GM12892 (cell line): ENCODE data around the gene MAP2K1.

Experiments
- POLR2A ChIP-seq: IDR thresholded peaks from 2 replicates; pipeline ENCODE4 v1.6.1; 2011; ENCODE audit warnings: low read depth, low read length, control low read depth
- POLR2AphosphoS5 ChIP-seq: IDR thresholded peaks from 2 replicates; pipeline ENCODE4 v1.6.1; 2011; ENCODE audit warnings: low read depth, low read length, control low read depth
- TAF1 ChIP-seq: IDR thresholded peaks from 2 replicates; pipeline ENCODE4 v1.6.1; 2011; ENCODE audit warnings: low read depth, mild to moderate bottlenecking, control low read depth, low read length, borderline replicate concordance

DNA sequence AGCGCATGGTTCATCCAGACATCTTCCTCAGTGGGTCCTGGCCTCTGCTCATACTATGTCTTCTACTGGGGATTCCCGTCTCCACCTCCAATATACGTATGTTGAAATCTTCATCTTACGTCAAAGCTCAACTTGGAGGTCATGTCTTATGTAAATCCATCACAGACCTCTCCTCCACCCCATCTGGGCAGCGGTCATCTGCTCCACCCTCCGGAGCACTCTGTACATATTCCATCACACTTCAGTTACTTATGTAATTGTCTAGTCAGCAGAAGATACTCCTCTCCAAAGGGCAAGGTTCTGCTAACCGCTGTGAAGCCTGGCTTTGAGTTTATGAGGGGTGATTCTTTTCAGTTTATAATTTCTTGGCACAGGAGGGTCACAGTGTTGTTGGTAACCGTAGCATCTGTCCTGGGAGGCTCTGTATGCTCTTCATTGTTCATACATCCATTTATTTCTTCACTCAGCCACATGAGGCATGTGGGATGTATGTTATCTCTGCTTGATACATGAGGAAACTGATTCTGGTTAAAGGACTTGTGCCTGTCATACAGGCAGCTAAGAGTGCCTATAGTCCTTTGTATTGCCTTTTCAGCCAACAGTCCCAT, 22.1 kb downstream of the MAP2K1 start:
- TF ChIP-seq POLR2AphosphoS5, result no peak
- no peak for TF ChIP-seq POLR2A
- TF ChIP-seq TAF1, result no peak
